Measurements from ENCODE around the gene SLC17A3.

GRCh38 chr6:25882051-25882496, 8.0 kb upstream of the SLC17A3 start:
- TF ChIP-seq EZH2phosphoT487 (IDR thresholded peaks at IDR 0.05; ENCODE audit: borderline replicate concordance, low read depth, low read length) (no peak), CTCF (conservative IDR thresholded peaks at IDR 0.05; ENCODE audit: low read length) (no peak)

Measured in OCI-LY7 (cell line).